Tibial nerve (tissue), 3 donors: ENCODE data around the gene CARMIL1.

Source experiments
- CTCF ChIP-seq, 5 experiments: fragments of 200-600 bp in 3 of 5; fragments of 450-650 bp in 2 of 5; sonication (generic) in 3 of 5; IDR thresholded peaks; one replicate each; pipeline ENCODE4 v1.5.1; 2016 to 2019; ENCODE audit warnings: antibody characterized with exemption in 5 of 5, mild to moderate bottlenecking in 3 of 5, moderate library complexity in 2 of 5
- POLR2A ChIP-seq, 2 donors: fragments of 450-650 bp; IDR thresholded peaks; one replicate each; pipeline ENCODE4 v1.6.1; 2017; ENCODE audit warnings: antibody characterized with exemption in 2 of 2, mild to moderate bottlenecking in 2 of 2, moderate library complexity in 2 of 2

DNA sequence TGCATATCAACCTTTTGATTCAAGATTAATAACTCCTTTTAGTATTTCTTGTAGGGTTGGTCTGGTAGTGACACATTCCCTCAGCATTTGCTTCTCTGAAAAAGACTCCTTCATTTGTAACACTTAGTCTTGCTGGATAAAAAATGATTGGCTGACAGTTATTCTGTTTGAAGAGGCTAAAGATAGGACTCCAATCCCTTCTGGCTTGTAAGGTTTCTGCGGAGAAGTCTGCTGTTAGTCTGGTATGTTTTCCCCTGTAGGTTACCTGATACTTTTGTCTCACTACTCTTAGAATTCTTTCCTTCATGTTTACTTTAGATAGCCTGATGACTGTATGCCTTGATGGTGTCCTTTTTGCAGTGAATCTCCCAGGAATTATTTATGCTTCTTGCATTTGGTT lies 96.0 kb downstream of the CARMIL1 start:
- TF ChIP-seq CTCF (IDR thresholded peaks at IDR 0.05) (no peak), POLR2A (IDR thresholded peaks at IDR 0.05) (no peak)
